T47D (cell line): ENCODE results near the gene MPV17L.
A peak's percentile ranks its signal among the peaks of the same experiment; 100 is the strongest.
"Not testable (repeated sequence)": the region's sequence is repeated elsewhere in the genome, so short reads cannot be mapped to it uniquely, and the experiment has no call there.

Experiments used
- DNase-seq, 2 experiments: peaks; one replicate each; pipeline versions ENCODE4 v3.0.0 to v3.0.0-alpha.2; 2011 to 2012; ENCODE audit warnings: low read depth in 1 of 2, low spot score in 1 of 2
- JUND ChIP-seq: IDR thresholded peaks from 2 replicates; pipeline ENCODE4 v1.6.1; 2012; ENCODE audit warnings: low read depth
- in situ Hi-C: cut with HindIII; loops from 2 replicates; pipeline ENCODE4 v1.10.0; 2016; ENCODE audit warnings: low sequenced_read_pairs, low pct_unique_long_range_greater_than_20kb

Gene MPV17L

GRCh38 chr16:15425861-15426260, 30.3 kb downstream of the MPV17L start:
- no peak for TF ChIP-seq JUND
- DNase-seq = no peak
- in situ Hi-C loops = no loop called here

- DNase-seq = no peak
- in situ Hi-C loops = no loop called here
- TF ChIP-seq JUND = no peak
Observed at GRCh38 chr16:15426796-15427195, 31.2 kb downstream of the MPV17L start.

GRCh38 chr16:15427648-15428239, 32.2 kb downstream of the MPV17L start:
- TF ChIP-seq JUND = no peak
- in situ Hi-C loops = no loop called here
- peak; percentile 37 to 71 for DNase-seq

- in situ Hi-C loops, DNase-seq: not testable (repeated sequence)
Observed at GRCh38 chr16:15430884-15431283, 35.3 kb downstream of the MPV17L start.

GRCh38 chr16:15434079-15434424, 38.5 kb downstream of the MPV17L start:
- no peak for TF ChIP-seq JUND
- DNase-seq = no peak
- in situ Hi-C loops = no loop called here

GRCh38 chr16:15434425-15435215, 39.1 kb downstream of the MPV17L start, which contains the start of gene BMERB1:
Gene BMERB1, plus strand, starts transcription at chr16:15434588. Its CDS starts 66 bp downstream, at chr16:15434654.
- TF ChIP-seq JUND = no peak
- peak; percentile 27 to 41 for DNase-seq
- in situ Hi-C loops = no loop called here

GRCh38 chr16:15435216-15435864, 39.8 kb downstream of the MPV17L start:
- in situ Hi-C loops = no loop called here
- peak in 1 of 2 experiments; percentile 22 for DNase-seq
- TF ChIP-seq JUND = no peak

GRCh38 chr16:15439102-15439501, 43.5 kb downstream of the MPV17L start:
- TF ChIP-seq JUND = no peak
- in situ Hi-C loops = no loop called here
- no peak for DNase-seq

GRCh38 chr16:15439521-15439920, 44.0 kb downstream of the MPV17L start:
- no peak for DNase-seq
- in situ Hi-C loops = no loop called here
- no peak for TF ChIP-seq JUND

GRCh38 chr16:15440852-15441251, 45.3 kb downstream of the MPV17L start:
- no peak for DNase-seq
- in situ Hi-C loops = no loop called here
- no peak for TF ChIP-seq JUND

GRCh38 chr16:15442140-15442539, 46.6 kb downstream of the MPV17L start:
- DNase-seq, in situ Hi-C loops: not testable (repeated sequence)

GRCh38 chr16:15443753-15444152, 48.2 kb downstream of the MPV17L start:
- no peak for TF ChIP-seq JUND
- in situ Hi-C loops = no loop called here
- no peak for DNase-seq

GRCh38 chr16:15444264-15444663, 48.7 kb downstream of the MPV17L start:
- TF ChIP-seq JUND = no peak
- in situ Hi-C loops = no loop called here
- no peak for DNase-seq
